Suprapubic skin (tissue), 4 donors: ENCODE data around the gene SCFD2.

ENCODE experiments used
- CTCF ChIP-seq, 2 donors: fragments of 200-600 bp in 1 of 2; fragments of 450-650 bp in 1 of 2; sonication (generic) in 1 of 2; IDR thresholded peaks; one replicate each; pipeline ENCODE4 v1.5.1; 2016 to 2019; ENCODE audit warnings: antibody characterized with exemption in 2 of 2, mild to moderate bottlenecking in 1 of 2, moderate library complexity in 1 of 2
- EP300 ChIP-seq: sonication (generic); formaldehyde crosslinking; IDR thresholded peaks from one replicate; pipeline ENCODE4 v1.6.1; 2017; ENCODE audit warnings: antibody characterized with exemption
- POLR2A ChIP-seq, 2 donors: fragments of 450-650 bp; IDR thresholded peaks; one replicate each; pipeline ENCODE4 v1.6.1; 2017; ENCODE audit warnings: antibody characterized with exemption in 2 of 2, mild to moderate bottlenecking in 2 of 2, moderate library complexity in 2 of 2
- POLR2AphosphoS5 ChIP-seq, 3 donors: sonication (generic); formaldehyde crosslinking; IDR thresholded peaks; one replicate each; pipeline ENCODE4 v1.6.1; 2017; ENCODE audit warnings: antibody characterized with exemption in 3 of 3

- TF ChIP-seq CTCF (IDR thresholded peaks at IDR 0.05): no peak
- no peak for TF ChIP-seq POLR2A (IDR thresholded peaks at IDR 0.05)
- TF ChIP-seq EP300: no peak
- no peak for TF ChIP-seq POLR2AphosphoS5 (IDR thresholded peaks at IDR 0.05)
Measured at GRCh38 chr4:53120778-53121177, 245.1 kb downstream of the SCFD2 start.
